ENCODE results near the gene NDUFB3.

NDUFB3 gene

DNA sequence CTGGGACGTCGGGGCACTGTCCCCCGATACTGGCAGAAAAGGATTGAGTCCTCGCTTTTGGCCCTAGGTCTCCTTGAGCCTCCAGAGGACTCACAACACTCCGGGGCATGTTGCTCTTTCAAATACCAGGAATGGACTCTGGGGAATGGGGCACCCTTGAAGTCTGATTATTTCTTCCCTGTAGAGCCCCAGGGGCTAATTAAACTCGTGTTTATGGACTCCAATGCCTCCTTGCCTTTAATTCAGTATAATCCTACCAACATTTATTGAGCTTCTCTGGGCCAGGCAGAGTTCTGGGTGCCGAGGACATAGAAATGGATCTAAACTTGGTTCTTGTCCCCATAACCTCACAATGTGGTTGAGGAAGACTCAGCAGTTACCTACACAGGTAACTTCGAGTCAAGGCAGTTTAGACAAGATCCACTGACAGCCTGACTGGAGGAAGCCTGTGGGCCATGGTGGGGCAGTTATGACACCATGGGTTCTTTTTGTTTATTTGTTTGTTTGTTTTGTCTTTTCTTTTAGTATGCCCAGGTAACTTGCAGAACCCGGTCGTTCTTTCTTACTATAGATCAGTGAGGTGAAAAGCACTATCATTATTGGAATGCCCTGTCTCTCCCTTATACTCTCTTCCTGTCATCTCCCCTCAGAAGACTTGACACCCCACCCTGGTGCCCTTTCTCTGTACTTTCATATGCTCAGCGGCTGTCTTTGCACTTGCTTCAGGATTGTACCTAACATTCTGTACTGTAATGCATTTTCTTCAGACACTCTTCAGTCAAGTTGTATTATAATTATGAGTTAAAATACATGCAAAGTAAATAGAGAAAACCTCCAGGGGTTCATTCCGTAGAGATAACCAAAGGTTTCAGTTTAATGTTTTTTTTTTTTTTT lies 47.4 kb downstream of the NDUFB3 start:
- peaks cover 5% of the 10 kb centered on the region for H3K36me3 ChIP-seq (replicated peaks)
- no peaks in the 10 kb centered on the region for H3K27me3 ChIP-seq (replicated peaks)
- in situ Hi-C loops (cut with HindIII; ENCODE audit: low pct_ligation_motif_present, low sequenced_read_pairs): no loop called here
- H3K4me3 ChIP-seq (ENCODE audit: low read depth, low read length): peak overlapping the region; percentile 74
- no peak for DNase-seq
- TF ChIP-seq, protein P1, sequence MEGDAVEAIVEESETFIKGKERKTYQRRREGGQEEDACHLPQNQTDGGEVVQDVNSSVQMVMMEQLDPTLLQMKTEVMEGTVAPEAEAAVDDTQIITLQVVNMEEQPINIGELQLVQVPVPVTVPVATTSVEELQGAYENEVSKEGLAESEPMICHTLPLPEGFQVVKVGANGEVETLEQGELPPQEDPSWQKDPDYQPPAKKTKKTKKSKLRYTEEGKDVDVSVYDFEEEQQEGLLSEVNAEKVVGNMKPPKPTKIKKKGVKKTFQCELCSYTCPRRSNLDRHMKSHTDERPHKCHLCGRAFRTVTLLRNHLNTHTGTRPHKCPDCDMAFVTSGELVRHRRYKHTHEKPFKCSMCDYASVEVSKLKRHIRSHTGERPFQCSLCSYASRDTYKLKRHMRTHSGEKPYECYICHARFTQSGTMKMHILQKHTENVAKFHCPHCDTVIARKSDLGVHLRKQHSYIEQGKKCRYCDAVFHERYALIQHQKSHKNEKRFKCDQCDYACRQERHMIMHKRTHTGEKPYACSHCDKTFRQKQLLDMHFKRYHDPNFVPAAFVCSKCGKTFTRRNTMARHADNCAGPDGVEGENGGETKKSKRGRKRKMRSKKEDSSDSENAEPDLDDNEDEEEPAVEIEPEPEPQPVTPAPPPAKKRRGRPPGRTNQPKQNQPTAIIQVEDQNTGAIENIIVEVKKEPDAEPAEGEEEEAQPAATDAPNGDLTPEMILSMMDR (IDR thresholded peaks at IDR 0.05; ENCODE audit: low read depth, low read length, missing control alignments): no peak
- H3K27ac ChIP-seq: peak overlapping the region; percentile 97

- H3K36me3 ChIP-seq (replicated peaks): peaks cover 5% of the 10 kb centered on the region
- in situ Hi-C loops (cut with HindIII; ENCODE audit: low pct_ligation_motif_present, low sequenced_read_pairs): no loop called here
- H3K4me3 ChIP-seq (ENCODE audit: low read depth, low read length): no peak overlapping the region
- TF ChIP-seq, protein P1 (IDR thresholded peaks at IDR 0.05; ENCODE audit: low read depth, low read length, missing control alignments): no peak
- H3K27me3 ChIP-seq (replicated peaks): no peaks in the 10 kb centered on the region
- no peak overlapping the region for H3K27ac ChIP-seq
- DNase-seq: no peak
Observed at GRCh38 chr2:201122276-201122675, 50.5 kb downstream of the NDUFB3 start.

GRCh38 chr2:201126308-201127151 lies 54.7 kb downstream of the NDUFB3 start:
- DNase-seq: no peak
- in situ Hi-C loops (cut with HindIII; ENCODE audit: low pct_ligation_motif_present, low sequenced_read_pairs): no loop called here
- H3K4me3 ChIP-seq (ENCODE audit: low read depth, low read length): no peak overlapping the region

DNA sequence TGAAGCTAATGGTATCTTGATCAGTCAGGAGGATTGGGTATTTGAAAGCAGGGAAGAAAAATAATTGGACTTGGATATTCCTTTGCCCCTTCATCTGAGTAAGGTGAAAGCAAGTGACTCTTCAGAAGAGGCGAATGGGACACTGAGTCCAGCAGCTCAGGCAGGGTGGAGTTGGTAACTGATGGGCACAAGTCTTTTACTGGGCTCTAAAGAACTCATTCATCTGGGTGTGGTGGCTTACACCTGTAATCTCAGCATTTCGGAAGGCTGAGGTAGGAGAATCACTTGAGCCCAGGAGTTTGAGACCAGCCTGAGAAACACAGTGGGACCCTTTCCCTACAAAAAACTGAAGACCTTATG lies 55.3 kb downstream of the NDUFB3 start:
- in situ Hi-C loops (cut with HindIII; ENCODE audit: low pct_ligation_motif_present, low sequenced_read_pairs): no loop called here
- Histone ChIP-seq H3K4me3 (ENCODE audit: low read depth, low read length) (no peak overlapping the region), H3K36me3 (replicated peaks) (peaks cover 5% of the 10 kb centered on the region), H3K27ac (peak overlapping the region; percentile 88), H3K27me3 (replicated peaks) (no peaks in the 10 kb centered on the region)
- TF ChIP-seq, protein P1 (IDR thresholded peaks at IDR 0.05; ENCODE audit: low read depth, low read length, missing control alignments): no peak
- no peak for DNase-seq

More at GRCh38 chr2:201126308-201127151, 54.7 kb downstream of the NDUFB3 start:
- TF ChIP-seq, protein P1 (IDR thresholded peaks at IDR 0.05; ENCODE audit: low read depth, low read length, missing control alignments): no peak
- Histone ChIP-seq H3K36me3 (replicated peaks) (peaks cover 5% of the 10 kb centered on the region), H3K27ac (peak overlapping the region; percentile 88), H3K27me3 (replicated peaks) (no peaks in the 10 kb centered on the region)

- no peak overlapping the region for H3K4me3 ChIP-seq (ENCODE audit: low read depth, low read length)
- in situ Hi-C loops (cut with HindIII; ENCODE audit: low pct_ligation_motif_present, low sequenced_read_pairs): no loop called here
Observed at GRCh38 chr2:201127570-201127969, 55.8 kb downstream of the NDUFB3 start.

More at GRCh38 chr2:201127570-201127969, 55.8 kb downstream of the NDUFB3 start:
- no peaks in the 10 kb centered on the region for H3K27me3 ChIP-seq (replicated peaks)
- peak overlapping the region; percentile 88 for H3K27ac ChIP-seq
- TF ChIP-seq, protein P1 (IDR thresholded peaks at IDR 0.05; ENCODE audit: low read depth, low read length, missing control alignments): no peak
- DNase-seq: no peak
- H3K36me3 ChIP-seq (replicated peaks): peaks cover 3% of the 10 kb centered on the region
